ENCODE data around the gene SOX5.

Gene SOX5

GRCh38 chr12:23853640-23854039 is 95.8 kb downstream of the SOX5 start:
- H3K4me1 Mint-ChIP-seq, result no peaks in the 10 kb centered on the region
- H3K4me3 Mint-ChIP-seq, result no peak overlapping the region
- H3K9me3 Mint-ChIP-seq, result peaks cover 8% of the 10 kb centered on the region
- peaks cover 14% of the 10 kb centered on the region for H3K36me3 Mint-ChIP-seq (ENCODE audit: low read depth)
- TF ChIP-seq CTCF (IDR thresholded peaks at IDR 0.05; ENCODE audit: unreplicated experiment in 3 of 3), result no peak
- H3K27ac Mint-ChIP-seq, result no peak overlapping the region
- H3K27me3 Mint-ChIP-seq (ENCODE audit: low read depth), result no peaks in the 10 kb centered on the region

GRCh38 chr12:23851602-23852001 is 97.9 kb downstream of the SOX5 start:
- H3K27ac Mint-ChIP-seq, result no peak overlapping the region
- TF ChIP-seq CTCF (IDR thresholded peaks at IDR 0.05; ENCODE audit: unreplicated experiment in 3 of 3), result no peak
- no peaks in the 10 kb centered on the region for H3K36me3 Mint-ChIP-seq (ENCODE audit: low read depth)
- no peak overlapping the region for H3K4me3 Mint-ChIP-seq
- no peaks in the 10 kb centered on the region for H3K4me1 Mint-ChIP-seq
- no peaks in the 10 kb centered on the region for H3K9me3 Mint-ChIP-seq
- H3K27me3 Mint-ChIP-seq (ENCODE audit: low read depth), result no peaks in the 10 kb centered on the region

GRCh38 chr12:23847857-23848256 is 101.6 kb downstream of the SOX5 start:
- H3K27ac Mint-ChIP-seq, result no peak overlapping the region
- no peaks in the 10 kb centered on the region for H3K27me3 Mint-ChIP-seq (ENCODE audit: low read depth)
- TF ChIP-seq CTCF (IDR thresholded peaks at IDR 0.05; ENCODE audit: unreplicated experiment in 3 of 3), result no peak
- H3K36me3 Mint-ChIP-seq (ENCODE audit: low read depth), result peaks cover 3% of the 10 kb centered on the region
- no peak overlapping the region for H3K4me3 Mint-ChIP-seq
- no peaks in the 10 kb centered on the region for H3K9me3 Mint-ChIP-seq
- no peaks in the 10 kb centered on the region for H3K4me1 Mint-ChIP-seq

DNA sequence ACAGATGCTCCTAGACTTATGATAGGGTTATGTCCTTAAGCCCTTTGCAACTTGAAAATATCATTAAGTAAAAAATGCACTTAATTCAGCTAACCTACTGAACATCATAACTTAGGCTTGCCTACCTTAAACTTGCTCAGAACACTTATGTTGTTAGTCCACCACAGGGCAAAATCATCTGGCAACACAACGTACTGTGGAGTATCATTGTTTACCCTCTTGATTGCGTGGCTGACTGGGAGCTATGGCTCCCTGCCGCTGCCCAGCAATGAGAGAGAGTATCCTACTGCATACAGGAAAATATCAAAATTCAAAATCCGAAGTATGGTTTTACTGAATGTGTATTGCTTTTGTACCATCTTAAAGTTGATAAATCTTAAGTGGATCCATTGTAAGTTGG is 105.5 kb downstream of the SOX5 start:
- H3K27me3 Mint-ChIP-seq (ENCODE audit: low read depth), result no peaks in the 10 kb centered on the region
- H3K27ac Mint-ChIP-seq, result no peak overlapping the region
- H3K4me1 Mint-ChIP-seq, result no peaks in the 10 kb centered on the region
- H3K9me3 Mint-ChIP-seq, result no peaks in the 10 kb centered on the region
- no peak for TF ChIP-seq CTCF (IDR thresholded peaks at IDR 0.05; ENCODE audit: unreplicated experiment in 3 of 3)
- H3K4me3 Mint-ChIP-seq, result no peak overlapping the region
- H3K36me3 Mint-ChIP-seq (ENCODE audit: low read depth), result peaks cover 11% of the 10 kb centered on the region

GRCh38 chr12:23834076-23834475 is 115.4 kb downstream of the SOX5 start:
- H3K9me3 Mint-ChIP-seq, result no peaks in the 10 kb centered on the region
- TF ChIP-seq CTCF (IDR thresholded peaks at IDR 0.05; ENCODE audit: unreplicated experiment in 3 of 3), result no peak
- no peak overlapping the region for H3K27ac Mint-ChIP-seq
- H3K27me3 Mint-ChIP-seq (ENCODE audit: low read depth), result no peaks in the 10 kb centered on the region
- no peak overlapping the region for H3K4me3 Mint-ChIP-seq
- H3K4me1 Mint-ChIP-seq, result no peaks in the 10 kb centered on the region
- peaks cover 1% of the 10 kb centered on the region for H3K36me3 Mint-ChIP-seq (ENCODE audit: low read depth)

DNA sequence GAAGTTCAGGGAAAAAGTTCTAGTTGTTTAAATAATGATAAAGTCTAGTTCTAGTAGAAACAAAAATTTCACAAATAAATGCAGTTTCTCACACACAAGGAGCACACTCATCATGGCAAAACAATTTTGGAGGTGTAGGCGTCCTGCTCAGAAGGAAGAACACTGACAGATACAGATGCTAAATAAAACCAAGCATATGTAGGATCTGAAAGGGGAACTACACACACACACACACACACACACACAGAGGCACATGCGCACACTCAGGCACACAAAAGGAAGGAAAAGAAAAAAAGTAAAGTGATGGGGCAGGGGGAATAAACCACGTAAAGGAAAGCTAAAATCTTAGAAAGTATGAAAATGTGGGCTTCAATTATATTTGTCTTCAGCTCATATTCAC is 117.7 kb downstream of the SOX5 start:
- no peaks in the 10 kb centered on the region for H3K4me1 Mint-ChIP-seq
- no peaks in the 10 kb centered on the region for H3K9me3 Mint-ChIP-seq
- no peak for TF ChIP-seq CTCF (IDR thresholded peaks at IDR 0.05; ENCODE audit: unreplicated experiment in 3 of 3)

More for the DNA sequence above, 117.7 kb downstream of the SOX5 start:
- Mint-ChIP-seq H3K27me3 (ENCODE audit: low read depth) (no peaks in the 10 kb centered on the region), H3K36me3 (ENCODE audit: low read depth) (no peaks in the 10 kb centered on the region), H3K27ac (no peak overlapping the region), H3K4me3 (no peak overlapping the region)
